ENCODE data around the gene KCNK18. TPM values are rescaled to one million over a fixed set of nuclear protein-coding genes. Genes with fewer than 3 reads are reported as not detected.

Gene KCNK18
- total RNA-seq, 1 donor from 2014 or later = not detected

- H3K4me1 Mint-ChIP-seq (ENCODE audit: unreplicated experiment) = no peaks in the 10 kb centered on the region
- no peak for TF ChIP-seq CTCF (conservative IDR thresholded peaks at IDR 0.05)
- H3K27me3 Mint-ChIP-seq = peaks cover 15% of the 10 kb centered on the region
- no peak overlapping the region for H3K4me3 Mint-ChIP-seq
- DNase-seq (ENCODE audit: extremely low spot score, unreplicated experiment) = no peak
- H3K36me3 Mint-ChIP-seq = no peaks in the 10 kb centered on the region
- H3K27ac Mint-ChIP-seq = no peak overlapping the region
- H3K9me3 Mint-ChIP-seq = peaks cover 5% of the 10 kb centered on the region
Measured at GRCh38 chr10:117204316-117204715, 7.0 kb downstream of the KCNK18 start.

- TF ChIP-seq CTCF (conservative IDR thresholded peaks at IDR 0.05) = no peak
- peaks cover 11% of the 10 kb centered on the region for H3K9me3 Mint-ChIP-seq
- no peaks in the 10 kb centered on the region for H3K4me1 Mint-ChIP-seq (ENCODE audit: unreplicated experiment)
- no peaks in the 10 kb centered on the region for H3K36me3 Mint-ChIP-seq
- peaks cover 69% of the 10 kb centered on the region for H3K27me3 Mint-ChIP-seq
- no peak overlapping the region for H3K27ac Mint-ChIP-seq
- DNase-seq (ENCODE audit: extremely low spot score, unreplicated experiment) = no peak
- H3K4me3 Mint-ChIP-seq = no peak overlapping the region
Measured at GRCh38 chr10:117212176-117212575, 14.9 kb downstream of the KCNK18 start.

GRCh38 chr10:117214401-117214800 is 17.1 kb downstream of the KCNK18 start:
- Mint-ChIP-seq H3K27me3 (peaks cover 83% of the 10 kb centered on the region), H3K4me1 (ENCODE audit: unreplicated experiment) (no peaks in the 10 kb centered on the region), H3K4me3 (no peak overlapping the region)

GRCh38 chr10:117215079-117215478 is 17.8 kb downstream of the KCNK18 start:
- H3K9me3 Mint-ChIP-seq = peaks cover 11% of the 10 kb centered on the region
- peak overlapping the region; percentile 50 for H3K4me3 Mint-ChIP-seq
- DNase-seq (ENCODE audit: extremely low spot score, unreplicated experiment) = no peak
- no peak overlapping the region for H3K27ac Mint-ChIP-seq
- no peaks in the 10 kb centered on the region for H3K4me1 Mint-ChIP-seq (ENCODE audit: unreplicated experiment)
- H3K27me3 Mint-ChIP-seq = peaks cover 80% of the 10 kb centered on the region
- no peaks in the 10 kb centered on the region for H3K36me3 Mint-ChIP-seq
- no peak for TF ChIP-seq CTCF (conservative IDR thresholded peaks at IDR 0.05)

More at GRCh38 chr10:117214401-117214800, 17.1 kb downstream of the KCNK18 start:
- TF ChIP-seq CTCF (conservative IDR thresholded peaks at IDR 0.05) = no peak
- DNase-seq (ENCODE audit: extremely low spot score, unreplicated experiment) = no peak
- no peak overlapping the region for H3K27ac Mint-ChIP-seq
- H3K9me3 Mint-ChIP-seq = peaks cover 11% of the 10 kb centered on the region
- H3K36me3 Mint-ChIP-seq = no peaks in the 10 kb centered on the region

GRCh38 chr10:117216028-117216427 is 18.7 kb downstream of the KCNK18 start:
- Mint-ChIP-seq H3K9me3 (peaks cover 11% of the 10 kb centered on the region), H3K36me3 (no peaks in the 10 kb centered on the region), H3K27ac (no peak overlapping the region), H3K4me3 (peak overlapping the region; percentile 70), H3K4me1 (ENCODE audit: unreplicated experiment) (no peaks in the 10 kb centered on the region), H3K27me3 (peaks cover 85% of the 10 kb centered on the region)
- no peak for DNase-seq (ENCODE audit: extremely low spot score, unreplicated experiment)
- TF ChIP-seq CTCF (conservative IDR thresholded peaks at IDR 0.05) = no peak
